Osteocyte (in vitro differentiated cells): ENCODE data around the gene PIK3AP1. TPM values are rescaled to one million over a fixed set of nuclear protein-coding genes. Genes with fewer than 3 reads are reported as not detected.
"Not testable (repeated sequence)": the region's sequence is repeated elsewhere in the genome, so short reads cannot be mapped to it uniquely, and the experiment has no call there.

ENCODE experiments used
- DNase-seq: peaks from one replicate; pipeline ENCODE4 v3.0.0; 2021; ENCODE audit warnings: mixed read lengths; ENCODE audit not compliant: unreplicated experiment; ENCODE audit errors: extremely low spot score
- H3K27ac Mint-ChIP-seq: one replicate; pipeline ENCODE4 v1.8.0; 2021; ENCODE audit warnings: mild to moderate bottlenecking, mixed read lengths; ENCODE audit not compliant: unreplicated experiment
- H3K27me3 Mint-ChIP-seq: one replicate; pipeline ENCODE4 v1.8.0; 2021; ENCODE audit warnings: mixed read lengths; ENCODE audit not compliant: unreplicated experiment
- H3K36me3 Mint-ChIP-seq: one replicate; pipeline ENCODE4 v1.8.0; 2021; ENCODE audit warnings: mixed read lengths; ENCODE audit not compliant: unreplicated experiment
- H3K4me1 Mint-ChIP-seq: one replicate; pipeline ENCODE4 v1.8.0; 2021; ENCODE audit warnings: mixed read lengths; ENCODE audit not compliant: unreplicated experiment
- H3K4me3 Mint-ChIP-seq: one replicate; pipeline ENCODE4 v1.8.0; 2021; ENCODE audit warnings: mild to moderate bottlenecking, moderate library complexity, mixed read lengths; ENCODE audit not compliant: unreplicated experiment
- H3K9me3 Mint-ChIP-seq: one replicate; pipeline ENCODE4 v1.8.0; 2021; ENCODE audit warnings: mixed read lengths; ENCODE audit not compliant: unreplicated experiment
- total RNA-seq: library from RNA; stranded (reverse); gene quantifications from 2 replicates; pipeline ENCODE4 v1.2.1, GENCODE V29; 2021
- TF ChIP-seq, protein P1 (sequence below): fragments of 200-600 bp; sonication (generic); IDR thresholded peaks from 2 replicates; pipeline ENCODE4 v1.5.0; 2021; ENCODE audit warnings: antibody characterized with exemption, mild to moderate bottlenecking, moderate library complexity

PIK3AP1 gene
- total RNA-seq, 1 donor from 2014 or later, result 0.19 TPM

GRCh38 chr10:96747734-96748550 is 27.6 kb upstream of the PIK3AP1 start:
- H3K27me3 Mint-ChIP-seq, result peaks cover 3% of the 10 kb centered on the region
- DNase-seq, result no peak
- TF ChIP-seq, protein P1, sequence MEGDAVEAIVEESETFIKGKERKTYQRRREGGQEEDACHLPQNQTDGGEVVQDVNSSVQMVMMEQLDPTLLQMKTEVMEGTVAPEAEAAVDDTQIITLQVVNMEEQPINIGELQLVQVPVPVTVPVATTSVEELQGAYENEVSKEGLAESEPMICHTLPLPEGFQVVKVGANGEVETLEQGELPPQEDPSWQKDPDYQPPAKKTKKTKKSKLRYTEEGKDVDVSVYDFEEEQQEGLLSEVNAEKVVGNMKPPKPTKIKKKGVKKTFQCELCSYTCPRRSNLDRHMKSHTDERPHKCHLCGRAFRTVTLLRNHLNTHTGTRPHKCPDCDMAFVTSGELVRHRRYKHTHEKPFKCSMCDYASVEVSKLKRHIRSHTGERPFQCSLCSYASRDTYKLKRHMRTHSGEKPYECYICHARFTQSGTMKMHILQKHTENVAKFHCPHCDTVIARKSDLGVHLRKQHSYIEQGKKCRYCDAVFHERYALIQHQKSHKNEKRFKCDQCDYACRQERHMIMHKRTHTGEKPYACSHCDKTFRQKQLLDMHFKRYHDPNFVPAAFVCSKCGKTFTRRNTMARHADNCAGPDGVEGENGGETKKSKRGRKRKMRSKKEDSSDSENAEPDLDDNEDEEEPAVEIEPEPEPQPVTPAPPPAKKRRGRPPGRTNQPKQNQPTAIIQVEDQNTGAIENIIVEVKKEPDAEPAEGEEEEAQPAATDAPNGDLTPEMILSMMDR, result no peak
- H3K9me3 Mint-ChIP-seq, result no peaks in the 10 kb centered on the region
- H3K27ac Mint-ChIP-seq, result no peak overlapping the region
- H3K4me1 Mint-ChIP-seq, result no peaks in the 10 kb centered on the region
- H3K4me3 Mint-ChIP-seq, result no peak overlapping the region
- H3K36me3 Mint-ChIP-seq, result no peaks in the 10 kb centered on the region

GRCh38 chr10:96746503-96746902 is 26.2 kb upstream of the PIK3AP1 start:
- TF ChIP-seq, protein P1, result no peak
- peak; percentile 10 for DNase-seq
- H3K4me3 Mint-ChIP-seq, result no peak overlapping the region
- no peaks in the 10 kb centered on the region for H3K36me3 Mint-ChIP-seq
- peaks cover 3% of the 10 kb centered on the region for H3K27me3 Mint-ChIP-seq
- H3K4me1 Mint-ChIP-seq, result no peaks in the 10 kb centered on the region
- H3K9me3 Mint-ChIP-seq, result no peaks in the 10 kb centered on the region
- no peak overlapping the region for H3K27ac Mint-ChIP-seq

DNA sequence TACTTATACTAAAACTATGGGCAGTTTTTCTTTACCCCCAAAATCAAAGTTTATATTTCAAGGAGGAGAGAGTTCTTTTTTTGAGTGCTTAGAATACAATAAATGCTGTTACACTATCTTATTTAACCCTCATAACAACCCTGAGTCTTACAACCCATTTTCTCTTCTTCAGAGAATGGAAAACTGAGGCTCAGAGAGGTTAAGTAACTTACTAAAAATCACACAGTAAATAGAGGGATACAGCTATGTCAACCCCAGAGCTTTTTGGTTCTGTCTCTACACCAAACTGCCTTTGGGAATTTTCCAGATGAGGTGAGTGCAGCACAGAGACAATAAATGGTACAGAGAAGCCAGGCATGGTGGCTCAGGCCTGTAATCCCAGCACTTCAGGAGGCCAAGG is 25.6 kb upstream of the PIK3AP1 start:
- TF ChIP-seq, protein P1, result no peak
- H3K27me3 Mint-ChIP-seq, result peaks cover 3% of the 10 kb centered on the region
- no peak overlapping the region for H3K4me3 Mint-ChIP-seq
- no peak for DNase-seq
- no peak overlapping the region for H3K27ac Mint-ChIP-seq
- no peaks in the 10 kb centered on the region for H3K36me3 Mint-ChIP-seq
- H3K4me1 Mint-ChIP-seq, result no peaks in the 10 kb centered on the region
- no peaks in the 10 kb centered on the region for H3K9me3 Mint-ChIP-seq

- Mint-ChIP-seq H3K36me3 (no peaks in the 10 kb centered on the region), H3K27me3 (peaks cover 8% of the 10 kb centered on the region)
Observed at GRCh38 chr10:96743988-96744585, 23.8 kb upstream of the PIK3AP1 start.

DNA sequence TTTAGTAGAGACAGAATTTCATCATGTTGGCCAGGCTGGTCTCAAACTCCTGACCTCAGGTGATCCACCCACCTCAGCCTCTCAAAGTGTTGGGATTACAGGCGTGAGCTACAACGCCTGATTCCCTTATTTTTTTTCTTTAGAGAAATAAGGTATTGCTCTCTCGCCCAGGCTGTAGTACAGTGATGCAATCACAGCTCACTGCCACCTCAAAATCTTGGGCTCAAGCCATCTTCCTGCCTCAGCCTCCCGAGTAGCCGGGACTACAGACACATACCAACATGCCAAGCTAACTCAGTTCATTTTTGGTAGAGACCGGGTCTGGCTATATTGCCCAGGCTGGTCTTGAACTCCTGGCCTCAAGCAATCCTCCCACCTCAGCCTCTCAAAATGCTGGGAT is 21.2 kb upstream of the PIK3AP1 start:
- not testable (repeated sequence) for H3K27ac Mint-ChIP-seq, DNase-seq, H3K4me3 Mint-ChIP-seq, H3K9me3 Mint-ChIP-seq, H3K27me3 Mint-ChIP-seq, H3K4me1 Mint-ChIP-seq, H3K36me3 Mint-ChIP-seq

More at GRCh38 chr10:96743988-96744585, 23.8 kb upstream of the PIK3AP1 start:
- no peak overlapping the region for H3K4me3 Mint-ChIP-seq
- no peaks in the 10 kb centered on the region for H3K9me3 Mint-ChIP-seq
- DNase-seq, result no peak
- H3K4me1 Mint-ChIP-seq, result no peaks in the 10 kb centered on the region
- TF ChIP-seq, protein P1, result peak; percentile 41
- no peak overlapping the region for H3K27ac Mint-ChIP-seq
